SU-DHL-6 (cell line): ENCODE measurements around the gene ZBTB47.

Source experiments
- H2AFZ ChIP-seq: fragments of 200-600 bp; sonication (generic); 2 replicates; pipeline ENCODE4 v1.6.1; 2014; ENCODE audit warnings: low read depth, mild to moderate bottlenecking, moderate library complexity, mixed read lengths, antibody characterized with exemption, low read length; ENCODE audit not compliant: severe bottlenecking
- H3F3A ChIP-seq: fragments of 200-600 bp; shearing (Covaris generic); 2 replicates; pipeline ENCODE4 v1.6.0; 2016; ENCODE audit warnings: antibody characterized with exemption, mild to moderate bottlenecking; ENCODE audit not compliant: insufficient read depth
- H3K27ac ChIP-seq: fragments of 200-600 bp; sonication (generic); 2 replicates; pipeline ENCODE4 v1.5.1; 2016; ENCODE audit warnings: low read depth, mild to moderate bottlenecking, low read length, moderate library complexity, mixed read lengths
- H3K27me3 ChIP-seq: fragments of 200-600 bp; sonication (generic), shearing (Covaris generic); 2 replicates; pipeline ENCODE4 v1.6.0; 2014; ENCODE audit warnings: mild to moderate bottlenecking, low read length
- H3K36me3 ChIP-seq: fragments of 200-600 bp; sonication (generic); 2 replicates; pipeline ENCODE4 v1.6.1; 2014; ENCODE audit warnings: mild to moderate bottlenecking, low read length, mixed read lengths
- H3K4me2 ChIP-seq: fragments of 300-600, 200-600 bp; shearing (Covaris generic), sonication (generic); 2 replicates; pipeline ENCODE4 v1.6.0; 2014; ENCODE audit warnings: low read length, low read depth, mild to moderate bottlenecking; ENCODE audit not compliant: poor library complexity, severe bottlenecking
- H3K4me3 ChIP-seq: fragments of 200-600 bp; sonication (generic); 2 replicates; pipeline ENCODE4 v1.5.1; 2014; ENCODE audit warnings: antibody characterized with exemption, low read length, mild to moderate bottlenecking, mixed read lengths; ENCODE audit not compliant: insufficient read depth, poor library complexity, severe bottlenecking
- H3K79me2 ChIP-seq: fragments of 200-600 bp; sonication (generic); 2 replicates; pipeline ENCODE4 v1.6.1; 2014; ENCODE audit warnings: mild to moderate bottlenecking, low read length, moderate library complexity; ENCODE audit not compliant: insufficient read depth
- H3K9ac ChIP-seq: fragments of 200-600 bp; sonication (generic); 2 replicates; pipeline ENCODE4 v1.7.0; 2014; ENCODE audit warnings: mild to moderate bottlenecking, low read length
- H3K9me2 ChIP-seq: fragments of 200-600 bp; sonication (generic); replicated peaks from 2 replicates; pipeline ENCODE4 v1.6.1; 2014; ENCODE audit warnings: low read length; ENCODE audit not compliant: insufficient read depth
- H3K9me3 ChIP-seq: fragments of 200-600 bp; sonication (generic); 2 replicates; pipeline ENCODE4 v1.6.1; 2014; ENCODE audit warnings: low read length, mixed read lengths; ENCODE audit not compliant: insufficient read depth
- H4K20me1 ChIP-seq: fragments of 200-600 bp; sonication (generic); 2 replicates; pipeline ENCODE4 v1.6.1; 2014; ENCODE audit warnings: low read depth, mild to moderate bottlenecking, antibody characterized with exemption, low read length, moderate library complexity, mixed read lengths
- CTCF ChIP-seq: fragments of 200-600 bp; sonication (generic); IDR thresholded peaks from one replicate; pipeline ENCODE4 v1.5.1; 2017; ENCODE audit warnings: antibody characterized with exemption, mild to moderate bottlenecking, low read length, moderate library complexity; ENCODE audit not compliant: insufficient read depth, poor library complexity, severe bottlenecking
- EZH2phosphoT487 ChIP-seq: fragments of 200-600 bp; sonication (generic), shearing (Covaris generic); conservative IDR thresholded peaks from 2 replicates; pipeline ENCODE4 v1.6.1; 2018; ENCODE audit warnings: mild to moderate bottlenecking, antibody characterized with exemption, low read length, moderate library complexity, mixed read lengths

Gene ZBTB47

DNA sequence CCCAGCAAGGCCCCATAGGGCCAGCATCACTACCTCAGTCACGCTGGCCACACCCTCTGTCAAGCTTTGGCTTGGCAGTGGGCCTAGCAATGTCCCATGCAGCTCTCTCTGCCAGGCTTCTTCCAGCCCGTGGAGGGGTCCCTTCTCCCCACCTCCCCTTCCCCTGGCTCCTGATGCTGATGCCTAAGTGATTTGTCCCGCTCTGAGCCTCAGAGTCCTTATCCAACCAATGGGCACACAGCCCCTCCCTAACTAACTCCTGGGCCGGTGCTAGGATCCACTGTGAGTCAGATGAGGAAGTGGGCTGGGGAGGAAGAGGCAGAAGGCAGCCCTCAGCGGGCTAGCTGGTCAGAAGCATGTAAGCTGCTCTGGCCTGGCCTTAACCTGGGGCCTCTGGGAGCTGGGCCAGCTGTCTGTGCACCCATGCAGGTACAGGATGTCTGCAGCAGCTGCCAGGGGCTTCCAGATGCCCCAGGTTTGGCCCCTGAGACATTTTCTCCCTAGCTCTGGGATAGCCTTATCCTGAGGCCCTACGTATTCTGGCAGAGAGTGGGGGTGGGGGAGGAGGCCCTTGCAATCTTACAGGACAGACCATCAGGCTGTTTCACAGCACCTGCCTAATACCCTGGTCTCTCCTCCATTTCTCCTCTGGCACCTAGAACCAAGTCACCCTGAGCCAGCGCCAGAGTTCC lies 740 bp upstream of the ZBTB47 start:
- H3K9me3 ChIP-seq: no peaks in the 10 kb centered on the region
- H3K9ac ChIP-seq: no peak overlapping the region
- H3K4me3 ChIP-seq: no peak overlapping the region
- no peaks in the 10 kb centered on the region for H3K79me2 ChIP-seq
- H3K4me2 ChIP-seq: no peak overlapping the region
- H2AFZ ChIP-seq: no peak overlapping the region
- TF ChIP-seq EZH2phosphoT487 (no peak), CTCF (no peak)
- peaks cover 6% of the 10 kb centered on the region; the same call in 1 of the 2 replicates for H3F3A ChIP-seq
- no peak overlapping the region for H3K27ac ChIP-seq
- no peaks in the 10 kb centered on the region for H3K27me3 ChIP-seq
- no peaks in the 10 kb centered on the region for H3K36me3 ChIP-seq
- H4K20me1 ChIP-seq: no peaks in the 10 kb centered on the region
- H3K9me2 ChIP-seq: no peaks in the 10 kb centered on the region

- 0 out of 2 replicates have a peak, but pooled peaks cover under 1% of the 10 kb centered on the region for H3F3A ChIP-seq
- no peaks in the 10 kb centered on the region for H4K20me1 ChIP-seq
- no peak overlapping the region for H2AFZ ChIP-seq
- H3K4me3 ChIP-seq: no peak overlapping the region
- no peaks in the 10 kb centered on the region for H3K27me3 ChIP-seq
- H3K79me2 ChIP-seq: no peaks in the 10 kb centered on the region
- no peaks in the 10 kb centered on the region for H3K9me2 ChIP-seq
- no peaks in the 10 kb centered on the region for H3K36me3 ChIP-seq
- TF ChIP-seq CTCF (no peak), EZH2phosphoT487 (no peak)
- H3K9ac ChIP-seq: no peak overlapping the region
- H3K27ac ChIP-seq: no peak overlapping the region
- no peak overlapping the region for H3K4me2 ChIP-seq
- H3K9me3 ChIP-seq: no peaks in the 10 kb centered on the region
Measured at GRCh38 chr3:42653303-42653559, 266 bp upstream of the ZBTB47 start.

GRCh38 chr3:42654331-42655201 lies 1.1 kb downstream of the ZBTB47 start:
- Histone ChIP-seq H4K20me1 (no peaks in the 10 kb centered on the region), H3K9me2 (no peaks in the 10 kb centered on the region), H3K36me3 (no peaks in the 10 kb centered on the region), H3K4me2 (no peak overlapping the region), H3F3A (no peaks in the 10 kb centered on the region), H3K9ac (no peak overlapping the region), H3K9me3 (no peaks in the 10 kb centered on the region), H3K4me3 (no peak overlapping the region), H2AFZ (no peak overlapping the region), H3K27me3 (no peaks in the 10 kb centered on the region), H3K79me2 (no peaks in the 10 kb centered on the region), H3K27ac (no peak overlapping the region)
- TF ChIP-seq EZH2phosphoT487 (no peak), CTCF (no peak)
